ACC112 (cell line): ENCODE measurements around the gene CHPF2.

Source experiments
- H2AFZ ChIP-seq: fragments of 200-600 bp; sonication (generic); one replicate; pipeline ENCODE4 v1.6.0; 2017; ENCODE audit warnings: antibody characterized with exemption, low read length; ENCODE audit not compliant: unreplicated experiment
- H3K27ac ChIP-seq: fragments of 200-600 bp; sonication (generic); 2 replicates; pipeline ENCODE4 v1.5.1; 2014; ENCODE audit warnings: low read depth, mild to moderate bottlenecking, antibody characterized with exemption, low read length, moderate library complexity
- H3K27me3 ChIP-seq: fragments of 200-600 bp; sonication (generic); 2 replicates; pipeline ENCODE4 v1.6.1; 2014; ENCODE audit warnings: mild to moderate bottlenecking, antibody characterized with exemption, low read length, moderate library complexity, mixed read lengths; ENCODE audit not compliant: insufficient read depth
- H3K36me3 ChIP-seq: fragments of 200-600 bp; sonication (generic); 2 replicates; pipeline ENCODE4 v1.6.1; 2016; ENCODE audit warnings: mild to moderate bottlenecking, antibody characterized with exemption, low read length, moderate library complexity, mixed read lengths; ENCODE audit not compliant: insufficient read depth
- H3K4me1 ChIP-seq: fragments of 200-600 bp; sonication (generic); one replicate; pipeline ENCODE4 v1.6.1; 2016; ENCODE audit warnings: low read length, mixed read lengths; ENCODE audit not compliant: insufficient read depth, unreplicated experiment, control insufficient read depth
- H3K4me3 ChIP-seq: fragments of 200-600 bp; sonication (generic); 2 replicates; pipeline ENCODE4 v1.5.1; 2014; ENCODE audit warnings: mild to moderate bottlenecking, low read depth, low read length
- H3K79me2 ChIP-seq: fragments of 200-600 bp; sonication (generic); one replicate; pipeline ENCODE4 v1.6.0; 2016; ENCODE audit warnings: low read length; ENCODE audit not compliant: control insufficient read depth, unreplicated experiment, insufficient read depth

CHPF2 gene

DNA sequence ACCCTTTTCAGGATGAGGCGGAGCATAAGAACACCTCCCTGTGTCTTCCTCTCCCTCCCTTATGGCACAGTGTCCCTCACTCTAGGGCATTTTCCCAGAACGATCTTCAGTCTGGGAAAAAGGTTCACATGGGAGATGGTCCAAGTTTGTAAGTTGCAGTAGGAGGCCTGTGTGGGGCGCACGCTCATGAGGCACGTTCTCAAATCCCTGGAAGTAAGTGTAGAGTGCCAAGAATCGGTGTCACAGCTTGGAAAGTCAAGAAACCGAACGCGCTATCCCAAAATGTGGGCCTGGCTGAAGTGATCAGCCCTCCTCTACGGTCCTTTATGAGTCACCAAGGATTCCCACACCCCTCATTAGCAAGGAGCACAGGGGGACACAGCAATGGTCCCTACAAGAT lies 40.1 kb downstream of the CHPF2 start:
- no peak overlapping the region for H2AFZ ChIP-seq
- H3K79me2 ChIP-seq, result no peaks in the 10 kb centered on the region
- no peaks in the 10 kb centered on the region for H3K4me1 ChIP-seq
- no peaks in the 10 kb centered on the region for H3K27me3 ChIP-seq
- no peaks in the 10 kb centered on the region for H3K36me3 ChIP-seq
- no peak overlapping the region for H3K4me3 ChIP-seq
- no peak overlapping the region for H3K27ac ChIP-seq

DNA sequence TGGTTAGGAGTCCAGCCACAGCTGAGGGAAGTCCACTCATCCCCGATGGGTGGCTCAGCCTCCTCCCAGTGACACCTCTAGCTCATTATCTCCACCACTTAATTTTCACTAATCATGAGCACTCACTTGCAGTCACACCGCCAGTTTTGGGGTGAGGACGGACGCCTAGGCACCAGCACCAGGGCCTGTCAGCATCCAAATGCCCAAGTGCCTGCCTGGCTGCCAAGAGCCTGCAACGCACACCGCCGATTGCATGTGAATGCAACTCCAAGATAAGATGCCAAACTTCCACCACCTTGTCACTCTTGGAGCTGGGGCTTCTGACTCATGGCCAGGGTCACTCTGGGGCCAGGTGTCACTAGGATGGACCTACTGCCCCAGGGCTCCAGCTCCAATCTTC lies 40.6 kb downstream of the CHPF2 start:
- Histone ChIP-seq H3K79me2 (no peaks in the 10 kb centered on the region), H3K27me3 (no peaks in the 10 kb centered on the region), H3K4me1 (no peaks in the 10 kb centered on the region), H3K27ac (no peak overlapping the region), H2AFZ (no peak overlapping the region), H3K4me3 (no peak overlapping the region), H3K36me3 (no peaks in the 10 kb centered on the region)

DNA sequence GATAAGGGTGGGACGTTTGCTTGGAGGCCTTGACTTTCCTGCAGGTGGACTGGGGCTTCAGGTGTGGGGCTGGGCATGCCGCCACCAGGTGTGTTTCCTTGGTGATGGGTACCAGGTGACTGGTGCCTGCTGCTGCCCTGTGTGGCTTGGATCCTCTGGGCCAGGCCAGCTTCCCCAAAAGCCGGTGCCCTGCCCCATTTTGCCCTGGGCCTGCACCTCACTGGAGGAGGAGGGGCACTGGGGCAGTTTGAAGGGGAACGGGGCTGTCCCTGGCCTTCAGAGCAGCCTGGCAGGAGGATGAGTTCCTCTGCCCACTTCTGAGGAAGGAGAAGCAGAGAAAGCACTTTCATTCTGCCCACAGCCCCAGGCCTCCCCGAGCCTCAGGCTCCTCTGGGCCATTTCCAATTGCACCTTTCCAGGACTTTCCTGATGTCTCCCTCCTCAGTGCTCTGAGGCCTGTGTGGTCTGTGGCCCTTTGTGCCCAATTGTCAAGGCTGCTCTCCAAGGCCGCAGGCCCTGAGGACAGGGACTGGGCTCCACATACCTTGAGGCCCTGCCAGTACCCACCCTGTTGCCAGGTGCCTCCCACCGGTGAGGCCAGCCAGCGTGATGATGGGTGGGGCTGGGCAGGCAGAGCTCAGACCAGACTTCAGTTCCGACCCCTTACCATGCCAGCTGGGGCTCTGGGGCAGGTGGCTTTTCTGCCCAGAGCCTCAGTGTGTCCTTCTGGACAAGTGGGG lies 41.5 kb downstream of the CHPF2 start:
- no peaks in the 10 kb centered on the region for H3K36me3 ChIP-seq
- H3K4me3 ChIP-seq, result no peak overlapping the region
- no peaks in the 10 kb centered on the region for H3K27me3 ChIP-seq
- no peaks in the 10 kb centered on the region for H3K79me2 ChIP-seq
- H3K27ac ChIP-seq, result no peak overlapping the region
- H3K4me1 ChIP-seq, result no peaks in the 10 kb centered on the region
- H2AFZ ChIP-seq, result no peak overlapping the region

DNA sequence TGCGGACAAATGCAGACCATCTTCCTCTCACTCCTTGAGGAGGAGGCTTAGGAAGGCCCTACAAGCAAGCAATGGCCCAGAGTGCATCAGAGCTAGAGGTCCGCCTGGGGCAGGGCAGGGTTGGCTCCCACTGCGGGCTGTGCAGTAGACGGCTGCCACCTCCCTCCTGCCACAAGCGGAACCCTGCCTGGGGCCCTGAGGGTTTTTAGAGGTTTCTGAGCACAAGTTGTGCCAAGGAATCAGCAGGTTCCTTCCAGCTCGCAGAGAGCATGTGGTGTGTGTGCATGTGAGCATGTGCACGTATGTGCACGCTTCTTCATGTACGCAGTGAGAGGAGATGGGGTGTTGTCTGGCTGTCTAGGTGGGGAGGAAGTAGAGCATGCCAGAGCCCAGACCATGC lies 42.1 kb downstream of the CHPF2 start:
- Histone ChIP-seq H3K27ac (no peak overlapping the region), H3K36me3 (no peaks in the 10 kb centered on the region), H3K4me3 (no peak overlapping the region), H3K79me2 (no peaks in the 10 kb centered on the region), H3K27me3 (no peaks in the 10 kb centered on the region), H2AFZ (no peak overlapping the region), H3K4me1 (no peaks in the 10 kb centered on the region)

DNA sequence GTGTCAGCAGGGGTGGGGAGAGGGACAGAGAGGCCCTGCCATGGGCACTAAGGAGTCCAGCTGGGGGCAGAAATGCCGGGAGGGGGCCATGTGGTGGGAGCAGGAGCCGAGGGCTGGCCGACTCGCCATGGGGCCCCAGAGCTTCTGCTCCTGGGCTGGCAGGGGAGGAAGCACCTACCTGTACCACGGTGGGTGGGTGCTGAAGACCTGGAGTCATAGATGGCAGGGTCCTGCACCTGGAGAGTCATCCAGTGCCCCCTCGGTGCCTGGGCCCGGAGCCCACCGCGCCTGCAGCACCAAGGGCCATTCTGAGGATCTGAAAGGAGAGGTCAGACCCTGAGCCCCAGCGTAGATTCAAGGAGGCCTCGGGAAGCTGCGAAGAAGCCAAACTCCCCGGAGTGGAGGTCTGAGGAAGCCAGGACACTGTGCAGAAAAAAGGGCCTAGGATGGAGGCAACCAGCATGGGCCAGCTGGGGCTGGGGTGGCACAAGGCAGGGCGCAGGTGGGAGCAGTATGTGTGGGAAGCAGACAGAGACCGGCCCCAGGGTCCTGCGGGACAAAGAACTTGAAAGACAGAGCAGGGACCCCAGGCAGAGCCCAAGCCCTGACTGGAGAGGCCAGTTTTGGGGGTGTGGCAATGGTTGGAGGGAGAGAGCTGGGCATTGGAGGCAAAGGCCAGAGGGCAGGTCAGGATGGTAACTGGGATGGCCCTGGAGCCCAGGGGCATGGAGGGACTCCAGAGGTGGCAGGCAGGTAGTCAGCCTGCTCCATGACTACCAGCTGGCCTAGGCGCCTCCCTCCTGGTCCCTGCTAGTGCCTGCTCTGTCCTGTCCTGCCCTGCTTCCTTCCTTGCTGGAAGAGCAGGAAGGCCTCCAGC lies 42.9 kb downstream of the CHPF2 start:
- no peak overlapping the region for H2AFZ ChIP-seq
- no peak overlapping the region for H3K27ac ChIP-seq
- no peak overlapping the region for H3K4me3 ChIP-seq
- H3K79me2 ChIP-seq, result no peaks in the 10 kb centered on the region
- no peaks in the 10 kb centered on the region for H3K36me3 ChIP-seq
- H3K27me3 ChIP-seq, result no peaks in the 10 kb centered on the region
- H3K4me1 ChIP-seq, result no peaks in the 10 kb centered on the region

DNA sequence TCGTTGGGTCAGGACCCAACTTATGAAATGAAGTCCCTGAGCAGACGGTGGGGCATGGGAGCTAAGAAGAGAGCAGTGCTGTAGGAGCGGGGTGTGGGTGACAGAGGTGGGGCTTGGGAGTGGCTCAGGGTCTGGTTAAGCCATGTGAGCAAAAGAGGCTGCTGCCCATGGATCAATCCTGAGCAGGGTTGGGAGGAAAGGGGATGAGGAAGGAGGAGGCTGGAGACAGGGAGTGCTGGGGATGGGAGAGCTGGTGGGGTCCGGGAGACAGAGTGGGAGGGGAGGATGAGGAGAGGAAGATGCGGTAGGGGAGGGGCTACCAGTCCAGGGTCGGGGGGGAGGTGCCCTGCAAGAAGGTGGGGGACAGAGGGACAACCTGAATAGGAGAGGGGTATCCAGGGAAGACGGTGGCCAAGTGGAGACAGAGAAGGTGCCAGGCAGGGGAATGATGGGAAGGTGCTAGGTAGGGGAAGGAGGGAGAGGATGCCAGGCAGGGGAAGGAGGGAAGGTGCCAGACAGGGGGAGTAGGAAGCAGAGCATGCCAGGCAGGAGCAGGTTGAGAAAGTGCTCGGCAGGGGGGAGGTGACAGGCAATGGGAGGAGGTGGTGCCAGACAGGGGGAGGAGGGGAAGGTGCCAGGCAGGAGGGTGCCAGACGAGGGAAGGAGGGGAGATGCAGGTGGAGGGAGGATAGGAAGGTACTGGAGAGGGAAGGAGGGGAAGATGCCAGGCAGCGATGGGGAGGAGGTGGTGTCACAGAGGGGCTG lies 43.7 kb downstream of the CHPF2 start:
- 0 out of 2 replicates have a peak, but pooled peaks cover 2% of the 10 kb centered on the region for H3K27me3 ChIP-seq
- H3K27ac ChIP-seq, result no peak overlapping the region
- H3K4me3 ChIP-seq, result peak overlapping the region; percentile 63
- H3K36me3 ChIP-seq, result no peaks in the 10 kb centered on the region
- H2AFZ ChIP-seq, result no peak overlapping the region
- no peaks in the 10 kb centered on the region for H3K4me1 ChIP-seq
- no peaks in the 10 kb centered on the region for H3K79me2 ChIP-seq

DNA sequence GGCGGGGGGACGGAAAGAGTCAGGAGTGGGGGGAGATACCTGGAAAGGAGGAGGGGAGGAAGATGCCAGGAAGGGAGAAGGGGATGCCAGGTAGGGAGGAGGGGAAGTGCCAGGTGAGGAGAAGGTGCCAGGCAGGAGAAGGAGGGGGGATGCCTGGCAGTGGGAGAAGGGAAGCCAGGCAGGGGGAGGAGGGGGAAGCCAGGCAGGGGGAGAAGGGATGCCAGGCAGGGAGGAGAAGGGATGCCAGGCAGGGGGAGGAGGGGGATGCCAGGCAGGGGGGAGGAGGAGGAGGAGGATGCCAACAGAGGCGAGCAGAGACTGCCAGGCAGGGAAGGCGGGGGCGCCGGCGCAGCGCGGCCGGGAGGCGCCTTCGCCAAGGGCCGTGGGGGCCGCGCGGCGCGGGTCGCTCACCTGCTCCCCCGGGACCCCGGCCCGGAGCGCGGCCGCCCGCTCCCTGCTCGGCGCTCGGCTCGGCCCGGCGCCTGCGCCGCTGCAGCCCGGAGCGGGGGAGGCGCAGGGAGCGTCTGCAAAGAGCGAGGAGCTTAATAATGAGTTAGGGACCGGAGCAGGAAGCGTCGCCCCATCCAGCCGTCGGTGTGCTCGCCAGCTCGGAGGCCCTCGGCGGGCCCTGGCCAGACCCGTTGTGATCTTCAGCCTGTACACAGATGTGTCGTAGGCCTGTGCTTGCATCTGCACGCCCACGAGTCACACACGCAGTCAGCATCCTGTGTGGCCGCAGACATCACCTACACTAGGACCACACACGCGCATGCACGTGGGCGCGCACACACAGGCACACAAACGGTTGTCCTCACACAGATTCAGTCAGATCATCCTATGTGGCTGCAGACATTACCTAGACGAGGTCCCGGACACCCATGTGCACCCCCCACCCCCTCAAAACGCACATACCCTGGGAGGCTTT lies 44.6 kb downstream of the CHPF2 start:
- Histone ChIP-seq H3K4me3 (peak overlapping the region; percentile 63), H3K27ac (no peak overlapping the region), H3K4me1 (no peaks in the 10 kb centered on the region), H3K79me2 (no peaks in the 10 kb centered on the region), H3K36me3 (no peaks in the 10 kb centered on the region), H3K27me3 (peaks cover 5% of the 10 kb centered on the region; the same call in 1 of the 2 replicates), H2AFZ (no peak overlapping the region)

DNA sequence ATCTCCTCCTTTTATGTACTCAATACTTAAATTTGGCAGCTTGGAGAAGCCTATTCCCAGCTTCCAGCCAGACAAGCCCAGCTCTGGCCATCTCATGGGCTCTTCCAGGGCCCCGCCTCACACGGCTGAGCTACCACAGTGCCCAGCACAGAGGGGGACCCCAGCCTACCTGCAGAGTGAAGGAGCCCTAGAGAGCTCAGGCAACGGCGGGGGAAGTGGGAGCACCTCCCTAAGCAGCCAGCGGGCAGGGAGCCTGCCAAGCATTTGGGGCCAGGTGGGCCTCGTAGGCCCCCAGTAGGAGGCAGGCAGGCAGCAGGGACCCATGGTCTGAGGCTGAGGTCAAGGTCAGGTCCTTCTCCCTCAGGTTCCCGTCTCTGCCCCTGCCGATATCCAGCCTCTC lies 45.3 kb downstream of the CHPF2 start:
- H3K79me2 ChIP-seq, result no peaks in the 10 kb centered on the region
- peak overlapping the region; percentile 63; the same call in 1 of the 2 replicates for H3K4me3 ChIP-seq
- H2AFZ ChIP-seq, result no peak overlapping the region
- peaks cover 11% of the 10 kb centered on the region for H3K27me3 ChIP-seq
- no peaks in the 10 kb centered on the region for H3K36me3 ChIP-seq
- H3K27ac ChIP-seq, result no peak overlapping the region
- no peaks in the 10 kb centered on the region for H3K4me1 ChIP-seq

DNA sequence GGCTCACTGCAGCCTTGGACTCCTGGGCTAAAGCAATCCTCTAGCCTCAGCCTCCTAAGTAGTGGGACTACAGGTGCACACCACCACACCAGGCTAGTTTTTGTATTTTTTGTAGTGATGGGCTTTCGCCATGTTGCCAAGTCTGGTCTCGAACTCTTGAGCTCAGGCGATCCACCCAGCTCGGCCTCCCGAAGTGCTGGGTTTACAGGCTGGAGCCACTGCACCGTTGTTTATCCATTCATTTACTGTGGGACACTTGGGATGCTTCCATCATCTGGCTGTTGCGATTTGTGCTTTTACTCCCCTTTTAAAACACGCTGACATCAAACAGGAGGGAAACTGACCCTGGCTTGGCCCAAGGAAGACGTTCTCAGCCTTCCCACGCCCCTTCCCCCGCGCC lies 46.7 kb downstream of the CHPF2 start:
- no peak overlapping the region for H2AFZ ChIP-seq
- no peak overlapping the region for H3K4me3 ChIP-seq
- H3K27me3 ChIP-seq, result peaks cover 23% of the 10 kb centered on the region
- no peaks in the 10 kb centered on the region for H3K36me3 ChIP-seq
- no peak overlapping the region for H3K27ac ChIP-seq
- no peaks in the 10 kb centered on the region for H3K79me2 ChIP-seq
- no peaks in the 10 kb centered on the region for H3K4me1 ChIP-seq

DNA sequence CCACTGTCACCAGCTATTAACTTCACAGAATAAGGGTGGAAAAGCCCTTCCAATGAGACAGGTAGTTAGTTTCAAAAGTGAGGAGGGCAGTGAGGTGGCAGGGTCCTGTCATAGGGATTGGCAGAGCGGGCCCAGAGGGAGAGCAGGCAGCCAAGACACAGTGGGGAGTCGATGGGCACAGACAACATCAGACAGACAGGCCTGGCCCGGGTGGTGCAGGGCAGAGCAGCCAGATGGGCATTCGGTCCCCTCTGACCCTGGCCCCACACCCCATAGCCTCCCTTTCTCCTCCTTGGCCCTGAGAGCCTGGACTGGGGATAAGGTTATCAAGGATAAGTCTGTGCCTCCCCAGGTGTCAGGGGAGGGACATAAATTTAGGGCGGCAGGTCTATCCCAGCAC lies 47.6 kb downstream of the CHPF2 start:
- no peak overlapping the region for H2AFZ ChIP-seq
- H3K4me3 ChIP-seq, result no peak overlapping the region
- no peaks in the 10 kb centered on the region for H3K79me2 ChIP-seq
- no peaks in the 10 kb centered on the region for H3K4me1 ChIP-seq
- no peaks in the 10 kb centered on the region for H3K36me3 ChIP-seq
- no peak overlapping the region for H3K27ac ChIP-seq
- peaks cover 29% of the 10 kb centered on the region for H3K27me3 ChIP-seq
